ENCODE results near the gene CFAP43.

- TF ChIP-seq POLR2AphosphoS5 (IDR thresholded peaks at IDR 0.05): no peak
- TF ChIP-seq POLR2A (IDR thresholded peaks at IDR 0.05): no peak
- TF ChIP-seq CTCF (IDR thresholded peaks at IDR 0.05): no peak
These were observed 1.7 kb upstream of the CFAP43 start for GRCh38 chr10:104233817-104234216.

All from sigmoid colon (tissue), 4 donors.